Subcutaneous adipose tissue (tissue), 4 donors: ENCODE results near the gene DDX23. TPM values are rescaled to one million over a fixed set of nuclear protein-coding genes. Genes with fewer than 3 reads are reported as not detected.

Experiments
- total RNA-seq, 4 donors: library from RNA; depleted of rRNA; stranded (reverse); fragments of >200 nt; gene quantifications; one replicate each; pipeline ENCODE4 v1.1.0, GENCODE V29; 2016
- TF ChIP-seq, protein P1 (sequence below): fragments of 450-650 bp; IDR thresholded peaks from one replicate; pipeline ENCODE4 v1.5.1; 2016; ENCODE audit warnings: low read depth, mild to moderate bottlenecking, control low read depth, antibody characterized with exemption, moderate library complexity

DDX23 gene
- total RNA-seq, 4 donors from 2014 or later, result 37.0 to 65.7 (median 52.6) TPM

DNA sequence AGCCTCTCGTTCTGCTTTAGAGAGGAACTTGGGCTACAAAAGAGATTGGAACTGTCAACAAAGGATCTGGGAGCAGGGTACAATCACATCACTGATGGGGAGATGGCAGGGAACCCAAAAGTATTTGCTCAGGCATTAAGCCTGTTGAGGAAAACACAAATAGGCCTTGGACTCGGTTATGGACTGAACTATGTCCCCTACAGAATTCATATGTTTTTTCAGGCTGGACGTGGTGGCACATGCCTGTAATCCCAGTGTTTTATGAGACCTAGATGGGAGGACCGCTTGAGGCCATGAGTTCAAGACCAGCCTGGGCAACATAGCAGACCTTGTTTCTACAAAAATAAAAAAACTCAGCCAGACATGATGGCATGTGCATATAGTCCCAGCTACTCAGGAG lies 13.9 kb downstream of the DDX23 start:
- TF ChIP-seq, protein P1, sequence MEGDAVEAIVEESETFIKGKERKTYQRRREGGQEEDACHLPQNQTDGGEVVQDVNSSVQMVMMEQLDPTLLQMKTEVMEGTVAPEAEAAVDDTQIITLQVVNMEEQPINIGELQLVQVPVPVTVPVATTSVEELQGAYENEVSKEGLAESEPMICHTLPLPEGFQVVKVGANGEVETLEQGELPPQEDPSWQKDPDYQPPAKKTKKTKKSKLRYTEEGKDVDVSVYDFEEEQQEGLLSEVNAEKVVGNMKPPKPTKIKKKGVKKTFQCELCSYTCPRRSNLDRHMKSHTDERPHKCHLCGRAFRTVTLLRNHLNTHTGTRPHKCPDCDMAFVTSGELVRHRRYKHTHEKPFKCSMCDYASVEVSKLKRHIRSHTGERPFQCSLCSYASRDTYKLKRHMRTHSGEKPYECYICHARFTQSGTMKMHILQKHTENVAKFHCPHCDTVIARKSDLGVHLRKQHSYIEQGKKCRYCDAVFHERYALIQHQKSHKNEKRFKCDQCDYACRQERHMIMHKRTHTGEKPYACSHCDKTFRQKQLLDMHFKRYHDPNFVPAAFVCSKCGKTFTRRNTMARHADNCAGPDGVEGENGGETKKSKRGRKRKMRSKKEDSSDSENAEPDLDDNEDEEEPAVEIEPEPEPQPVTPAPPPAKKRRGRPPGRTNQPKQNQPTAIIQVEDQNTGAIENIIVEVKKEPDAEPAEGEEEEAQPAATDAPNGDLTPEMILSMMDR, result no peak

DNA sequence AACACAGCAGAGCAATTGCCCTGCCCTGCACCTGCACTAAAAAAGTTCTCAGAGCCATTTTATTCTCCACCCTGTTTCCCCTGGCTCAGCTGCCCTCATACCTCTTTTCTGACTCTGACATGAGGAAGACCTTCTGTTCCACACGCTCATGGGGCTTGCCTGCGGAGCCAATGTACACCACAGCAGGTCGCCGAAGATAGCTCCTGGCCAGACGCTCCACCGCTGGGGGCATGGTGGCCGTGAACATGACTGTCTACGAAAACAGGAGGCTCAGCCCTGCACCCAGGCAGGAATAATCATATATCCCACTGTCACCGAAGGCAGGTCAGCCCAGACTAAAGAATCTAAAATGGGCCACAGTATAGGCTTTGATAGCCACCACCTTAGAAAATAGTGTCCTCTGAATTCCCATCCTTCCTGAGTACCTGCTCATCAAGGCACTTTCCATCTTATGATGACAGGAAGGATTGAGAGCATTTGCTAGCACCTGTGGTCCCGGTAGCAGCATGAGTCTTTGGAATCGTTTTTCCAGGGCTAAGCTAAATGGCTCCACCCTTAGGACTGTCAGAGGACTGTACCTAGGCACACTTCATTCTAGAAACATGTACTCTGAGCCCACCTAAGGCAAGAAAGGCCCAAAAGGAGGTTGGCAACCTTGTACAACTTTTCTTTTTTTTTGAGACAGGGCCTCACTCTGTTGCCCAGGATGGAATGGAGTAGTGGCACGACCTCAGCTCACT lies 19.5 kb downstream of the DDX23 start:
- TF ChIP-seq, protein P1, result no peak

DNA sequence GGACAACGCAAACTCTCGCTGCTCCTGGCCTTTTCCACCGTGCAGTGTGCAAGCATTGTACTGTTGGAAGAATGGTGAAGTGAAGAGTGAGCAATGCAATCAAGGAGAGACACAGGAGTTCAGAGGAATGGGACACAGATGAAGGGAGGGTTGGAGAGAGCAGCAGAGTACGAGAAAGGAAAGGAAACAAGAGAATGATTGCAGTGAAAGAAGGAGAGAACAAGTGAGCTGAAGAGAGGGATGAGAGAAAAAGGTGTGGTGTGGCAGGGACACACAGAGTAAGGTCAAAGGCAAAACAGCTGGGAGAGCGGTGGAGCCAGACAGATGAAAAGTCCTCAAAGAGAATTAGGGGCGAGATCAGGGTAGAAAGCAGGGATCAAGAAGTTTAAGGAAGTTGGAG lies 20.7 kb downstream of the DDX23 start:
- TF ChIP-seq, protein P1, result no peak

DNA sequence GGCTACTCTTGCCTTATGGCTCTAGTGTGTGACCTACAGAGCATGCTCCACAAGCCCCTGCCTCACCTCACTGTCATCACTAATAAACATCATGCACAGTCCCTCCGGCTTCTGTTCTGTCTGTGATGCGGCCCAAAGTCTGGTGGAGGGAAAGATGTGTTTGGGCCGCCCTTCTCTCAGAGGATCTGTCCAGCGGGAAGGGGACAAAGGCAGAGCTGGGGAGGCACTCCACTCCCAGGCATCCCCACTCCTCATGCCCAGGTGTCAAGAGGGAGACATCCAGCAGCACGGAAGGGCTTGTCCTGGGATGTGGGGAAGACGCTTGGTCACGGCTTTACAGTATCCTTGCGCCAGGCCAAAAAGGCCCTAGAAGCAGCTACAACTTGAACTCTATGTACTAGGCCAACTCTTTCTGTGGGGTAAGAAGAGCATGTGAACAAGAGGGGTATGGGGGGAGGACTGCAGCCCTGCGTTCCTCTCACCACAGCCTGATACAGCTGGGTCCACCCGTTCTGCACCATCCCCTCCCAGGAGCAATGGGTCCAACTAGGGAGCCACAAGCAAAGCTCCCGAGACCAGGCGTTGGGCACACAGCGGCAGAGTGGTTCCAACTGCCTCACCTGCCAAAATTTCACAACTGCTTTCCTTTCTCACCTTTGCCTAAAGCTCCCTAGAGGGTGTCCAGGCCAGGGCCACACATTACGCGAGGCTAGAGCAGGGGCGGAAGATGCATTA lies 23.0 kb downstream of the DDX23 start:
- TF ChIP-seq, protein P1, result no peak

DNA sequence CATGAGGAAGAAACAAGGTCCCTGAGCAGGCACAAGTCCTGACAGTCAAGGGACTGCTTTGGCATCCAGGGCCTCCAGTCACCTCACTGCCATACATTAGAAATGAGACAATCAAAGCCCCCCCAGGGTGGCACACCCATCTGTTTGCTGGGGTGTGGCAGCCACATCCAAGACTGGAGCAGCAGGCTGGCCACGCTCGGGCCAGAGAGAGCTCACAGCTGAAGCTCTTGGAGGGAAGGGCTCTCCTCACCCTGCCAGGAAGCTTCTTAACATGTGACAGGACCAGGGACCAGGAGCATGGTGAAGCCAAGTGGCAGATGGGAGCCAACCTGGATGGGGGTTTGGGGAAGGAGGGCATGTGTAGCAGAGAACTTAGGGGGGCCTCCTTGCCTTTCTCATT lies 23.7 kb downstream of the DDX23 start:
- TF ChIP-seq, protein P1, result no peak

DNA sequence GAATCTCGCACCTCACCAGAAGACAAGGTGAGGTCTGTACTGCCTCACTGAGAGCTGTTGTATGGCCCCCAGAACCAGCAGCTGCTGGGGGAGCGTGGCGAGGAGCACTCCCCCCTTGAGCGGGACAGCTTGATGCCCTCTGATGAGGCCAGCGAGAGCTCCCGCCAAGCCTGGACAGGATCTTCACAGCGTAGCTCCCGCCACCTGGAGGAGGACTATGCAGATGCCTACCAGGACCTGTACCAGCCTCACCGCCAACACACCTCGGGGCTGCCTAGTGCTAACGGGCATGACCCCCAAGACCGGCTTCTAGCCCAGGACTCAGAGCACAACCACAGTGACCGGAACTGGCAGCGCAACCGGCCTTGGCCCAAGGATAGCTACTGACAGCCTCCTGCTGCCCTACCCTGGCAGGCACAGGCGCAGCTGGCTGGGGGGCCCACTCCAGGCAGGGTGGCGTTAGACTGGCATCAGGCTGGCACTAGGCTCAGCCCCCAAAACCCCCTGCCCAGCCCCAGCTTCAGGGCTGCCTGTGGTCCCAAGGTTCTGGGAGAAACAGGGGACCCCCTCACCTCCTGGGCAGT lies 24.4 kb downstream of the DDX23 start:
- TF ChIP-seq, protein P1, result no peak

DNA sequence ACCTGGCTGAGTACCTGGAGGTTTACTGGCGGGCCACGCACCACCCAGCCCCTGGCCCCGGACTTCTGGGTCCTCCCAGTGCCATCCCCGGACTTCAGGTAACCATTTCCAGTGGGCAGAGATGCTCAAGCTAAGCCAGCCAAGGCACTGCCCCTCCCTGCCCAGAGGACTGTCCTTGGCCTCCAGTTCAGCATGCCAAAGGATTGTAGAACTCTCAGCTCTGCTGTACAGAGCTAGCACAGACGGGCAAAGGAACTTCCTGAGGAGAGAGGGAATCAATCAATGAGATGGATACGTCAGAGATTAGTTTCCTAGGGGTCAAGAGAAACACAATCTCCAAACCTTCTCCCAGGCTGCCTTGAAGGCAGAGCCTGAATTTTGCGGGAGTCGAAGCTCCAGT lies 24.9 kb downstream of the DDX23 start:
- TF ChIP-seq, protein P1, result no peak
